Hematopoietic multipotent progenitor cell (in vitro differentiated cells): ENCODE results near the gene SPEF2. TPM values are rescaled to one million over a fixed set of nuclear protein-coding genes. Genes with fewer than 3 reads are reported as not detected.
A peak's percentile ranks its signal among the peaks of the same experiment; 100 is the strongest.

Experiments used
- DNase-seq, 3 donors: peaks; one replicate each; pipeline ENCODE4 v3.0.0-alpha.2; 2011 to 2015; ENCODE audit warnings: low read depth in 2 of 3, low spot score in 2 of 3
- total RNA-seq: library from RNA; depleted of rRNA; stranded (reverse); fragments of >200 nt; gene quantifications from one replicate; pipeline ENCODE4 v1.2.3, GENCODE V29; 2012

SPEF2 gene
- total RNA-seq, 1 donor: 4.0 TPM

GRCh38 chr5:35778259-35778769 lies 160.7 kb downstream of the SPEF2 start:
- DNase-seq: no peak

- DNase-seq: no peak
These were observed 162.6 kb downstream of the SPEF2 start for GRCh38 chr5:35780236-35780635.

GRCh38 chr5:35781181-35781790 lies 163.6 kb downstream of the SPEF2 start:
- DNase-seq: peak in 1 of 3 donors; percentile 8

DNA sequence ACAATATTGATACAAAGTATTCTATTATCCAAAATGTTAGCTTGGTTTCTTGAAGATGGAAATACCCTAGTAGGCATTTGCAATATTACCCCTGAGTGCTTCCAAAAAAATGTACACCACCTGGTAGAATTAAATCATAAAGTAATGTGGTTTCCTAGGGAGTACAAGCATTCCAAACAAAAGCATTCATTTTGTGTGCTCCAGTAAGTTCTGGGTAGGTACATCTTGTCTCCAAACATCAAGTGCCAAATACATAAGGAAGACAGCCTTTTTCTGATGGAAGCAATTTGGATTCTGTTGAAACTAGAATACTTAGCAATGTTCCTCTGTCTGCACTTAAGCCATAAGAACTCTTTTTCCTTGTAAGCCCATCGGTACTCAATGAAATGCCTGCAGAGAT lies 165.9 kb downstream of the SPEF2 start:
- DNase-seq: no peak

DNA sequence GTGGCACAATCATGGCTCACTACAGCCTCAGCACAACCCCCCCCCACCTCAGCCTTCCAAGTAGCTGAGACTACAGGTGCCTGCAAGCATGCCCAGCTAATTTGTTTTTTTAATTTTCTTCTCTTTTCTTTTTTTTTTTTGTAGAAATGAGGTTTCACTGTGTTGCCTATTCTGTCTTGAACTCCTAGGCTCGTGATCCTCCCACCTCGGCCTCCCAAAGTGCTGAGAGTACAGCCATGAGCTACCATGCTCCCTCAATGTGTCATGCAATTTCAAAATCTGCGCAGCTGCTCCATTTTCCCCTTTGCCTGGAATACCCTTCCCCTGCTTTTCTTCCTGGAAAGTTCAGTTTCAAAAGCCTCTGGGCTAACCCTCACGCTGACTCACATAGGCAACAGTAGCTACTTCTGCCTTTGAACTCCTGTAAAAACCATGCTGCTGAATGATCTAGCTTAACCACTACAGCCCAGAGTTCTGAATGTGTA lies 168.0 kb downstream of the SPEF2 start:
- DNase-seq: no peak

- DNase-seq: no peak
These were observed 171.1 kb downstream of the SPEF2 start for GRCh38 chr5:35788724-35789123.

DNA sequence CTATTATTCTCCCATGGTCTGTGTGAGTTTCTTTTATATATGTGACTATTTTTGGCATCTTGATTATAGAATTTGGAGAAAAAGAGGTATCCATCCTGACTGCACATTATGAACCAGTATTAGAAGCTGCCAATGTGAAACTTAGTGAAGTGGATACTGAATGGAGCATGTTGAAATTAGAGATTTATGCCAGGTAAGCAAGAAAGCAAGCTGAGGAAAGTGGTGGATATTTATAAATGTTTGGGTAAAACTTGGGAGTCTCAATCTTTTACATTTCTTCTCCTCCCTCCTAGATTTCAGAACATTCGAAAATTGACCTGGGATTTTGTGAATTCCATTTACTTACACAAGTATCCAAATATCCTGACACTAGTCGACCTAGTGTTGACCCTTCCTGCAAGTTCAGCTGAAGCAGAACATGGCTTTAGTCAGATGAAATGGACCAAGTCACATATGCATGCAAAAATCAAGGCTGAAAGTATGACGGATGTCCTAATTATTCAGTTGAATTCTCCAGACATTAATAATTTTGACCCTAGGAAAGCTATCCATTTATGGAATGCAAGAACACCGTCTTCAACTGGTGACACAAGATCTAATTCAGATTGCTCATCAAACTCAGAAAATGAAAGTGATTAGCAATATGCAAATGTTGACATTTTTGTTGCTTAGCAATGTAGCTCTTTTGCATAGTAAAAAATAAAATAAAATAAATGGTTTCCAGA lies 172.2 kb downstream of the SPEF2 start:
- no peak for DNase-seq

- DNase-seq: no peak
These were observed 172.8 kb downstream of the SPEF2 start for GRCh38 chr5:35790457-35790822.

- no peak for DNase-seq
These were observed 176.6 kb downstream of the SPEF2 start for GRCh38 chr5:35794328-35794619.

- DNase-seq: no peak
These were observed 177.2 kb downstream of the SPEF2 start for GRCh38 chr5:35794684-35795375.

- no peak for DNase-seq
These were observed 181.5 kb downstream of the SPEF2 start for GRCh38 chr5:35799181-35799580.

- no peak for DNase-seq
These were observed 182.1 kb downstream of the SPEF2 start for GRCh38 chr5:35799753-35800152.

GRCh38 chr5:35803191-35803651 lies 185.6 kb downstream of the SPEF2 start:
- peak in 1 of 3 donors; percentile 6 for DNase-seq

DNA sequence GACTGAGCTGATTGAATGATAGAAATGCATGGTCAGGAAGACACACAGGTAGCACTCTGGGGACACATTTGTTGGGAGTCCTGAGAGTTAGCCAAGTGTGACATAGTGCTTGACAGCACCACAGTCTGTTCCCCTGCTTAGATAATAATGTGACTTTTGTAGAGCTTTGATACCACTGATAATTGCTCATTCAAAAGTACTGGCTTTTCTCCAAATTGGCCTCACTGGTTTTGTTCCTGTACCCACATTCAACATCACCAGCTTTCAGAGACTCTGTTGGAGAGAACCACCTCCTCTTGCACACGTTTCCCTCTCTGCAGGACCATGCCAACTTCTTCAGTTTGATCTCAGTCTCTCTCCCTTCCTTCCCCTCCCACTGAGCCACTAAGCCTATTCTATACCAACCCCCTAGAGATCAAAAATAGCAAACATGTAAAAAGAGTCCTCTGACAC lies 186.6 kb downstream of the SPEF2 start:
- no peak for DNase-seq

DNA sequence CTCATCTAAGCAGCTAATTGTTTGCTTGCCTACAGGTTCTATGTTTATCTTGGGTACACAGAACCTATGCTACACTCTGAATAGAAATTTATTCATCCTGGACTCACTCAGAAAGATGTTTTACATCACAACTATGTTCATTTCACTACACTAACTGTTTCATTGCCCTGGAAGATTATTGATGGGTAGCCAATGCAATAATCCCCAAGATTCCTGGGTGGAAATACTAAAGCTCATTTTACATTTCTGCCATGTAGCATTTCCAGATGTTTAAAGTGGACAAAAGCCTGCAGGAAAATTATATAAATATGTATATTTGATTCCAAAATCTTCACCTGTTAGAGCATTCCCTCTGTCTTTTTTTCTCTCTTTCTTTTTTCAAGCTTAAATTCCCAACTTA lies 187.2 kb downstream of the SPEF2 start:
- no peak for DNase-seq

- no peak for DNase-seq
These were observed 192.9 kb downstream of the SPEF2 start for GRCh38 chr5:35810601-35811000.

GRCh38 chr5:35811108-35811741 lies 193.6 kb downstream of the SPEF2 start:
- DNase-seq: peak in 2 of 3 donors; percentile 50 to 52

GRCh38 chr5:35813521-35813920 lies 195.9 kb downstream of the SPEF2 start:
- DNase-seq: no peak

DNA sequence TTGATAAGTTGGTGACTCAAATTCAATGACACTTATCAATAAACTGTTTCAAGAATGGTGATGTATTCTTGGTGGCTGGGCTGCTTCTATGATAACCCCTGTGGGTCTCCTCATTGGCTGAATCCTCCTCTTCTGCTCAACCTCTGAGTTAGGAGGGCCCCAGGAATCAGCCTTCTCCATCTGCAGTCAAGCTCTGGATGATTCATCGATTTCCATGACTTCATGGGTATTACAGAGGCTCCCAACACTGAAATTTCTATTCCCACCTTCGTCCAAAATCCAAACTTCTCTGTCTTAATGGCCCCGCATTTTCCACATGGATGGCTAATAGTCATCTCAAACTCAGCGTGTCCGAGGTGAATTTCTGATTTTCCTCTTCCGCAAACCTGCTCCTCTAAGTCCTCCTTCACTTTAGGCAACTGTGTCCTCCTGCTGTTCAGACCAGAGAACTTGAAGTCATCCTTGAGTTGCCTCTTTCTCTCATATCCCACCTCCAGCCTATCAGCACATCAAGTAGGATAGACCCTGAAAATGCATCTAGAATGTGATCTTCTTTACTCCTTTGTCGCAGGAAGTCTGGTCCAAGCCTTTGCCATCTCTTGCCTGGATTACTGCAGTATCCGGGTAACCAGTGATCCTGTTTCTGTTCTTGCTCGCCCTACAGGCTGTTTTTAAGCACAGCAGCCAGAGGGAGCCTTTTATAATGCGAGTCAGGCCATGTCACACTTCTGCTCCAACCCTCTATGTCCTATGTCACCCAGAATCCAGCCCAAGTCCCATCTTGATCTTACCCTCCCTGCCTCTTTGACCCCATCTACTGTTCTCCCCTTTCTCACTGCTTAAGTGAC lies 197.7 kb downstream of the SPEF2 start:
- peak in 1 of 3 donors; percentile 42 for DNase-seq

- DNase-seq: no peak
These were observed 199.3 kb downstream of the SPEF2 start for GRCh38 chr5:35816881-35817521.
